Stimulated activated CD4-positive, alpha-beta T cell treated with anti-CD3 and anti-CD28 coated beads, Interleukin-2, amount 100 ng/mL, for 48 hours (primary cell): Measurements from ENCODE around the gene GALNT2.

Experiments
- DNase-seq, 2 donors: peaks; one replicate each; pipeline ENCODE4 v3.0.0-alpha.2; 2020

The GALNT2 gene

DNA sequence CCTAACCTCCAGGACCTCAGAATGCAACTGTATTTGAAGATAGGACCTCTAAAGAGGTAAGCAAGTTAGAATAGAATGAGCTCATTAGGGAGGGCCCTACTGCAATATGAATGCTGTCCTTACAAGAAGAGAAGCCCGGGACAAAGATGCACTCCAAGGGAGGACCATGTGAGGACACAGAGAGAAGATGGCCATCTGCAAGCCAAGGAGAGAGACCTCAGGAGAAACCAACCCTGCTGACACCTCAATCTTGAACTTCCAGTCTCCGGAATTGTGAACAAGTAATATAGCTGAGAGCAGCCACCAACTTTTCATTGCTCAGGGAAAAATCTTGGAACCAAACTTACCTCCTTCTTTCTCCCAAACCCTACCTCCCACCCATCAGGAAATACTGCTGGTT, 15.0 kb upstream of the GALNT2 start:
- no peak for DNase-seq

DNA sequence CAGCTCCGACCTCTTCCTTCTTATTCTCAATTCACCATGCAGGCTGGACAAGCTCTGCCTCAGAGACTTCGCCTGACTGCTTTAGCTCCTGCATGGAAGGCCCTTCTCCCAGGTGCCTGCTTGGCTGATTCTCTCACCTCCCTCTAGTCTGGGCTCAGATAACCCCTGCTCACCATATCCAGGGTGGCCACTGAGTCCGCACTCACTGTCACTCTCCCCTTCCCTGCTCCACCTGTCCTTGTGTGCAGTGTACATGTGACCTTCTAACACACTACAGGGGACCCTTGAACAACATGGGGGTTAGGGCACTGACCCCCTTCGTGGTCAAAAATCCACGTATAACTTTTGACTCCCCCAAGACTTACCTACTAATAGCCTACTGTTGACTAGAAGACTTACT, 14.4 kb upstream of the GALNT2 start:
- DNase-seq = no peak

DNA sequence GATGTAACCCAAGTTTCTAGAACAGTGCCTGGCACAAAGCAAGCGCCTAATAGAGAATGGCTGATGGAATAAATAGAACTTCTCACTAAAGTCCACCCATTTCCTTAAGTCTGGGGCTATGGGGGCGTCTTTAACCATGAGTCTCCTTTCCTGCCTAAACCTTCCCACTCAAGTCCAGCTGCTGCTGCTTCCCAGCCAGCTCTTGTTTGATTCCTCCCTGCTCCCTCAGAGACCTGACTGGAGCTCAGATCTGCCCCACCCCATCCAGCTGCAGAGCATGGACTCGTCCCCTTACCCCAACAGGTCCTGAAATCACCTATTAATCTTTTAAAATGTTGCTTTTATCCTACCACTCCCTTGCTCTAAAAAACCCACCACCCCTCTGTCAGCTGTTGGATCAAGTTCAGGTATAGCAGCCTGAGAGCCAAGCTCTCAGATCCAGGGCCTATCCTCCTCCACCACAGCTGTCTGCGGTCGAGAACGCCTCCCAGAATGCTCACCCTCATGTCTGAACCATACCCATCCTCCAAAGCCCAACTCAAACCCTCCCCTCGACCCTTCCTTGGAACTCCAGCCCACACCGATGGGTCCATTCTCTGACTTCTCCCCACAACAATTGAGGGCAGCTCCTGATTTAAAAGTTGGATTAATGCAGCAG, 12.8 kb upstream of the GALNT2 start:
- DNase-seq = no peak

DNA sequence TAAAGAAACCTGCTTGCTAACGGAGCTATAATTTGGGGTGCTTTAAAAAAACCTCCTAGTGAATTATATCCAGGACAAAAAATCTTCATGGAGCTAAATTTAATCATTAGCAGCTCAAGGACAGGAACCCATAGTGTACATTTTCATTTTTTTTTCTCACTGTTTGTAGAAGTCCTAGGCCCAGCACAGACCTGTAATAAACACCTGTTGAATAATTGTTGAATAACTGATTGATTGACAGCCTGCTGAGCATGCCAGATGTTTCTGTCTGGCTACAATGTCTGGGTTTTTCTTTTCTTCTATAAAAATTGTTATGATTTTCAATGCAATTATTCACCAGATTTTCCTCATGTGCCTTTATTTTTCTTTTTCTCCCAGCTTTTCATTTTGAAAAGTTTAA, 10.9 kb upstream of the GALNT2 start:
- no peak for DNase-seq

DNA sequence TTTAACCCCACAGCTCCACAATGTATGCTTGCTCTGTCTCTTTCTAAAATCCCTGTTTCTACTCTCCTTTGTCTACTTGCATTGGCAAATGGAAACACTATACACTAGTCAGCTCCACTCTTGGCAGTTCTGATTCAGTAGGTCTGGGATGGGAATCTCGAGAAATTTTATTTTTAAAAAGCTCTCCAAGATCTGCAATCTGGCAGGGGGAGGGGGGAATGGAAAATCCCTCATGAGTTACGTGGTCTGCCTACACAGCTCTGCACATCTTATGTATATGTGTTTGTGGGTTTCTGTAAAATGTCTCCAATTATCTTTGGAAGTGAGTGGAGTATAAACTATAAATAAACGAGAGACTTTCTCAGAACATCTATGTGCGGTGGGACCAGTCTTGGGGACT, 9.9 kb upstream of the GALNT2 start:
- DNase-seq = no peak

DNA sequence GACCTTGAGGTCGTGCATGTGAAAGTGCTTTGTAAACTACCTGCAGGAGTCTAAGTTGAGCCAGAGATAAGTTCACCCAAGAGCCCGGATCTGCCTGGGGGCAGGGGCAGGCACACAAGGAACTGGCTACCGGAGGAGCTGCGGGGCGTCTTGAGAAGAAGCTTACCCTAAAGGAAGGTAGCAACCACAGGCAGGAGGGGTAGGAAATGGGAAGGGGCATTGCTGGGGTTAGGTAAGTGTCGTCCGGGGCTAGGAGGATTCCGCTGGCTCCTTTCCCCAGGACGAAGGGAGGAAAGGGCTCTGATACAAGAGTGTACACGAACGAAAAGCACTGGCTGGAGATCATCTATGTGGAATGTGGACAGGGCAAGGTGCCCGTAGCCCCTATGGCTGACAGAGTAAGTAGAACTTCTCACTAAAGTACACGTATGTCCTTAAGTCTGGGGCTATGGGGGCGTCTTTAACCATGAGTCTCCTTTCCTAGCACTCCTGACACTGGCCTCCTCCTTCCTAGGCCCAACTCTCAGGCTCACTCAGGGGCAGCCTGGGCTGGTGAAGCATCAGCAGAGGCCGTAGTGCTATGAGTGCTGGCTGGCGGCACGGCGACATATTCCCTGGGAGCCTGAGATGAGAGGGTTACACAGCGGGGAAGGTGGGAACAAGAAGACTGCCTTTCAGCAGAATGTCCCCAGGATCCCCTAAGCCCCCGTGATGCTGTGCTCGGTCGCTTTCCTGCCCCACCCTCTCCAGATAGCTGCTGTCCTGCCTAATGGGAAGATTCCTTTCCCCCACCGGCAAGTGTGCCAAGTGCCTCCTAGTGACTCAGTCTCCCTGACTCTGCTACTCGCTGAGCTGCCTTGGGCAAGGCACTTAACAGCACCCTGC, 9.1 kb upstream of the GALNT2 start:
- no peak for DNase-seq

DNA sequence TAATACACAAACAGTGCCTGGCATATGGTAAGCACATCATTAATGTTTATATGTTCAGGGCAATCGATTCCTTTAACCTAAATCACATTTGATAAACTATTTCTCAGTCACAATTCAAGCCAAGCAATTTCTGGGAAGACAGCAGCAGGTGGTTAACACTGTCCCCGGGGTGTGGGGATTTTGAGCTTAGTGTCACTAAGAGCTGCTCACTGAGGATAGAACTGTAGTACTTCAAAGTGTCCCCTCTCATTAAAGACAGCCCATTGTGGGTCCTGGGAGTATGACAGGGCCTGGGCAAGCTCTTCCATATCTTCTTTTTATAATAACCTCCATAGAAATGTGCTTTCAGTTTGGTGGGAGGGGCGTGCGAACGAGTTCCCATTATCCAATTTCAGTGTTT, 8.4 kb upstream of the GALNT2 start:
- no peak for DNase-seq

DNA sequence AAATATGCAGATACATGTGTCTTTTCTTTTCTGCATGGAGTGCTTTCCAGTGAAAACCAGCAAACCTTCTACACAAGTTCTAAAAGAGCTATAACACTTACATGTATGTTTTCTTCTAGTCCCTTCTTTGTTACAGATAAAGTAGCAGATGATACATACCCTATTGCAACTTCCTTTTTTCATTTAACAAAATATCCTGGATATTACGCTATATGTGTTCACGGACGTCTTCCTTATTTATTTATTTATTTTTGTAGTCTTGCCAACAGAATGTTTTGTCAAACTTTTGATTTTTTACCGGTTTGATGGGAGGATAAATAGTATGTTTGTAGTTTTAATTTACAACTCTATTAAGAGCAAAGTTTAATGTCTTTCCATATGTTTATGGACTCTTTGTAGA, 5.2 kb upstream of the GALNT2 start:
- DNase-seq = no peak

DNA sequence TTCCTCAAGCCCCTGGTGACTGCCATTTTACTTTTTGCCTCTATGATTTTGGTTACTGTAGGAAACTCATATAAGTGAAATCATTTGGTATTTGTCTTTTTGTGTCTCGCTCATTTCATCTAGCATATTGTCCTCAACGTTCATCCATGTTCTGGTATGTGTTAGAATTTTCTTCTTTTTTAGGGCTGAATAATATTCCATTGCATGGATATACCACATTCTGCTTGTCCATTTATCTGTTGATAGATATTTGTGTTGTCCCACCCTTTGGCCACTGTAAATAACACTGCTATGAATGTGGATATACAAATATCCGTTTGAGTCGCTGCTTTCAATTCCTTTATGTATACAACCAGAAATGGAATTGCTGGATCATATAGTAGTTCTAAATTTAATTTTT, 4.5 kb upstream of the GALNT2 start:
- no peak for DNase-seq

DNA sequence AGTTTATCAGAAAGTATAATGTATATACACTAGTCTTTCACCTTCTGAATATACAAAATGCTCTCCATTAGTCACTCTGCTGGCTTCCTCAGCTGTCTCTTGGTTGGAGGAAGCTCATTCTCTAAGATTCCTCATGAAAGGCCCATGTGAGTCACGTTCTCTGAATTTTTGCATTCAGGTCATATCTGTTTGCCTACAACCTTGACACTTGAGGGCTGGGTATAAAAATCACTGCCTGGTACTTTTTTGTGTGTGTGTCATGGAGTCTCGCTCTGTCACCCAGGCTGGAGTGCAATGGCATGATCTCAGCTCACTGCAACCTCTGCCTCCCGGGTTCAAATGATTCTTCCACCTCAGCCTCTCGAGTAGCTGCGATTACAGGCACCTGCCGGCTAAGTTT, 2.8 kb upstream of the GALNT2 start:
- DNase-seq = no peak

DNA sequence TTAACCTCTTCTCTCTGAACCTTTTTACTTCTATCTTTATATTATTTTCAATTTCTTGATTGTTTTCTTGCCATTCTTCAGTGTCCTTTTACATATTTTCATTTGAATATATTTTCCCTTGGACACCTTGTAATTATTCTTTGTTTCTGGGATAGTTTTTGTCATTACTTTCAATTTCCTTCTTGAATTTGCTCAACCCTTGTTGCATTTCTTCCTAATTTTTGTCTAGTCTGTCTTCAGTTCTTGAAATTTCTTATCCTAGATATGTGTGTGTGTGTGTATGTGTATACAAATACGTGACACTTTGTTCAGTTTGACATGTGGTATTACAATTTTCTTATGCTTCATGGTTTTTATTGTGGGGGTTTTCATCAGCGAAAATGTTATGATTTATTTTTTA, 1.9 kb upstream of the GALNT2 start:
- DNase-seq = no peak

DNA sequence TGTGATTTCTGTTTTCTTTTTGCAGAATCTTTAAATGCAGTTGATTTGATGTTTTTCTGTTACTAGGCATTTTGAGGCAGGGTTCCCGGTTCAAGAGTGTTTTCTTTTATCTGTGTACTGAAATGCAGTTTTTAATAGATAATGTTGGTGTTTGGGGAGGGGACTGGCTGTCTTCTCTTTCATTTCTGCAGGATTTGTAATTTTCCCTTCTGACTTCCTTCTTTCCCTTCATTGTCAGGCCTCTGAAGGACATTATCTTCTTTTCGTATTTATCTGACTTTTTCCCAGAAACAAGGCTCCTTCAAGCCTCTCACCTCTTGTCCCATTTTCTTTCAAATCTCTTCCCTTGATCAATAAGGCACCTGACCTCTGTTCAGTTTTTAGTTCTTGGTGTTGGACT, 1.5 kb upstream of the GALNT2 start:
- DNase-seq = no peak

DNA sequence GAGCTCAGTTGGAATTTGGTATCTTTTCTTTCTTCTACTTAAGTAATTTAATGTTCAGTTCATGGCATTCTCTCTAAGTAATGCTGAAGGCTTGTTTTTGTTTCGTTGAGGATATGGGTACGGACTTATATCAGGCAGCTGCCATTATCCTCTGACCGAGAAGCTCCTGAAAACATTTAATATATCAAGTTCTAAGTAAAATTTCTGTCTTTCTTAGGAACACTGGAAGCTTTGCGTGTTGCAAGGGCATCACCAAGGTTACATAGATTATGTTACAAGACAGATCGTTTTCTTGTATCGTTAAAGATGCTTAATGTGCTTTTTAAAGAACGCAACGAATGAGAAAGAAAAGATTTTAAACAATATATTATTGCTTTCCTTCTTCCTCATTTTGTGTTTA, 1.0 kb upstream of the GALNT2 start:
- no peak for DNase-seq

DNA sequence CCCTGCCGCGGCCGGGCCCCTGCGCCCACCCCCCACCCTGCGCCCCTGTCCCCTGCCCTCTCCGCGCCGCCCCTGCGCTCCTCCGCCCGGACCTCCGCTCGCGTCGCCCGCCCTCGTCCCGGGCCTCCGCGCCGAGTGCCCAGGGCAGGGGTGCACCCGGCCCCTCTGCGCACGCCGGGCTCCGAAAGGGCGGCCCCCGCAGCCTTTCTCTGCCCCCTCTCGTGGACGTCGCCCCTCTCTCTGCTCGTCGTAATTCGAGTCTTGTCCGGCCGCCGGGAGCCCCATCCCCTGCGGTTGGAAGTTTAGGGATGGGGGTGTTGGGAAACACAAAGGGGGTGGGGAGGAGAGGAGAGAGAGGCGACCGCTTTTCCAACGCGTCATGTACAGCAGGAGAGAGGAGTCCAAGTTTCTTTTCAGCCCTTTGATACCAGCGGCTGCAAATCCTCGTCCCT, 407 bp downstream of the GALNT2 start:
- no peak for DNase-seq

DNA sequence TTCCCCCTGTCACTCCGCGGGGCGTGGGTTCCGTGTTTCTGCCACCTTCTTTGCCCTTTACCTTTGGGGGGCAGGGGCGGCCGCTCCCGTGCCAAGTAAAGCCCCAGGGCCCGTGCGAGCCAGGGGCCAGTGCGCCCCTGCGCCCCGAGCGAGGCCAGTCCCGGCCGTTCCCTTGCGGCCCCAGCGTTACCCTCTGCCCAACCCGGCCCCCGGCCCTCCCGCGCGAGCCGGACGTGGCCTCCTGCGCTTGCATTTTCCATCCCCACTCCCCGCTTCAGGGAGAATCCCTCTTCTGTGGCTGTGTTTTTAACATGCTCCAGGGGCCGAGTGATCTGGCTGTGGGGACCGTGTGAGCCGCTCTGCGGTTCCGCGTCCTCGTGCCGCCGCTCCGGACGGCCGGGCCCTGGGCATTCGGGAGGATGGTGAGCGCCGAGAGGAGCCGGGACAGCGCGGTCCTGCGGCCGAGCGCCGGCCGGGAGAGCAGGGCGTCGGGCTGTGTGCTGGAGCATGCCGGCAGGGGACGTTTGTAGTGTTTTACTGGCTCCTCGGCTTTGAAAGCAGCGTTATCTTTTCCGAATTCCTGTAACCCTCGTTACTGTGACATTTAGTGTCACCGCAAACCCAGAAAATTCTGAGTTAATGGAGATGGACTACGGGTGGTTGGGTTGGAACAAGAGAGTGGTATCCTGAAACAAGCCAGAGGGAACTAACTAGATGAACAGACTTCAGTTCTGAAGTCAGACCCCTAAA, 1.0 kb downstream of the GALNT2 start:
- no peak for DNase-seq

DNA sequence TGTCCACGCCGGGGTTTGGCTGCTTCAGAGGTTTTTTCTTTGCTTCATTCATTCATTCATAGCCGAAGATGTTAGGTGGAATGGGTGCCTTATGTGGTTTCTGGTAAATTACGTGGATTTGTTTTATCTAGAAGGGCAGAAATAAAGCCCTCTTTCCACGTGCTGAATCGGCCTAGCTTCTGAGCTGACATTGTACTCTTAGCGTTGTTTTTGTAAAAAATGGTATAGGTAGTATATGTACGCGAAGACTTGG, 1.5 kb downstream of the GALNT2 start:
- DNase-seq = no peak

DNA sequence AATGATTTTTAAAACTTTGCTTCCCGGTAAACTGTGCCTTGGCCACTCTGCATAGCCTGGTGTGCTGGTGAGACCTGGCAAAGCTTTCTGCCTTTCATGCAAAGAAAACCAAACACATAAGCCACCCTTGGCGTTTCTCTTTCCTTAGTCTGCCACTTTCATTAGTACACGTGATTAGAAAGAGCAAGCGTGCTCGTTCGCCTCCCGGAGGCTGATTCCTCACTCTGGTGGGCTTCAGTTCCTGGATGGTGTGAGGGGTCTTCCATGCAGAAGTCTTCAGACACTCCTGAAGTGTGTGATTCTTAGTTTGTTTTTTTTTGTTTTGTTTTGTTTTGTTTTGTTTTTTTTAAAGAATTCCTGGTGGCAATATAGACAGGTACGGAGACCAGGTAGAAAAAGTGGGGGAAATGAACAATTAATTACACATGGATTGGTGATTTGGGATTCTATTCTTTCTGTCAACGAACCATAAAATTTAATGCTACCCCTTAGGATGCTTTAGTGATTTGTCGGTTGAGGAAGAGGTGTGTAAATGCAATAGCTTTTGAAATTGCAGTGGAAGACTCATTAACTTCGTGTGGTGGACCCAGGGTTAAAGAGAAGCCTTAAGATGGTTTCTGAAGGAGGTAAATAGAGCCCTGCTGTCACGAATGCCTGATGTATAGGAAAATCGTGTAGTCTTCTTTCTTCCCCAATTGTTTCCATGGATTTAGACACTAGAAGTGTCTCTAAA, 2.1 kb downstream of the GALNT2 start:
- no peak for DNase-seq

DNA sequence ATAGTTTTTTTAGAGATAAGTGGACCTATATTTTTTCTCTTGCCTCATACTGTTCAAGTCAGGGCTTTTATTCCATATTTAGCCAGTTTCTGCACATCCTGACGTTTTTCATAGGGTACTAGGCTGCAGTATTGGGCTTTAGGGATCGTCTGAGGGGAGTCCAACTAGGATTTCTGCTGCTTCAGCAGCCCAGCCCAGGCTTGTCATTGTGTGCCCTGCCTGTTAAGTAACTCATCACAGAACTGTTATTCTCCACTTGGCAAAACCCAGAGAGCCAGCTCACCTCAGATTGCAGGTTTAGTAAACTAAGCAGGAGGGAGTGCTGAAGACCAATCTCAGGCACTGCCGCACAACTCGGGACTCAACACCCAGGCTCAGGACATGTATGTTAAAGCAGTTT, 2.8 kb downstream of the GALNT2 start:
- no peak for DNase-seq

DNA sequence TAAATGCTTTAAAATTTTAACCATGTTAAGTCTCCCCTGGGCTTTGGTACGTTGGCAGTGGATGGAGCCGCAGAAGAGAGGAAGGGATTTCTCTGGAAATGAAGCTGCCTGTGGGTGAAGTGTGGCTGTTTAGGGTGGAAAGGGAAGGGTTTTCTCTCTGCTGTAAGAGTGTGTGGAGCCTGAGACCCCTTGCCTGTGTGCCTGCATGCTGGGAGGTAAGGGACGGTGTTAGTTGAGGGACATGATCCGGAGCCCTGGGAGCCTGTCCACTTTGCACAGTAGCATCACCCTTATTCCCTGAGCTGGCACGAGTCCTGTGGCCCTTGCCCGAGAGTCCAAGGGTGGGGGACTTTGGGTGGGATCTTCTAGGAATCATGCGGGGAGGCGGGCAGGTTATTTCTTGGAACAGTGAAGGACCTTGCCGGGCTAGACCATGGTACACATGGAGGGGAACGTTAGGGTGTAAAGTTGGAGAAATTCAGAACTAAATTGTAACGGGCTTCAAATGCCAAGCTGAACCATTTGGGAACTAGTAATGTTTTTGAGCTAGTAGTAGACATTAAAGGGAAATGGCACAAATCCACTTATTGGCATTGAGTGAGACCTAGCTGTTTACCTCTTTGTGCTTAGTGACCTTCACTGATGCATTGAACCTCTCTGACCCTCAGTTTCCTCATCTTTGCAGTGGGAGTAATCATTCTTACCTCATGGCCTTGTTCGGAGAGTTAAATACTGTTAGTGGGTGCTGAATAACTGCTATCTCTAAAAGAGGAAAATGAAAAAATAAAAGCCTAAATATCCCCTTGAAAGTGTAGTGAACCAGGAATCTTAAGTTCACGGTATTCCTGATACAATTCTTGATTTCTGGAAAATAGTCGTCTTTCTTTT, 3.5 kb downstream of the GALNT2 start:
- no peak for DNase-seq

DNA sequence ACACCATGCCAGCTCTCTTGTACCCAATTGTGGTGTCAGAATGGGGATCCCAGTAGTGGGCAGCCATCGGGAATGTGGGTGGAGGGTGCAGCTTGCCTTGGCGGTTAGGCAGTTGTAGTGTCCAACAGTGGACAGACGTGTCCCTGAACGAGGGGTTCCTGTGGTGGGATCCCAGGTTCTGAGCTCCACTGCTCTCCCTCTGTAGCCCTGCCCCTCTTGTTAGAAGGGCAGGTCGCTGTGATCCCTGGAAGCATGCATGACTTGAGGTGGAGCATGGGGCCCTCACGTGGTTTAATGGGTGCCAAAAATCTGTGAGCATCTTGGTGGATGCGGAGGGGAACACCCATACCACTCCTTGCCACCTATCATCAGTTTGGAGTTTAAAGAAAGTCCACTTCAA, 4.3 kb downstream of the GALNT2 start:
- DNase-seq = no peak

DNA sequence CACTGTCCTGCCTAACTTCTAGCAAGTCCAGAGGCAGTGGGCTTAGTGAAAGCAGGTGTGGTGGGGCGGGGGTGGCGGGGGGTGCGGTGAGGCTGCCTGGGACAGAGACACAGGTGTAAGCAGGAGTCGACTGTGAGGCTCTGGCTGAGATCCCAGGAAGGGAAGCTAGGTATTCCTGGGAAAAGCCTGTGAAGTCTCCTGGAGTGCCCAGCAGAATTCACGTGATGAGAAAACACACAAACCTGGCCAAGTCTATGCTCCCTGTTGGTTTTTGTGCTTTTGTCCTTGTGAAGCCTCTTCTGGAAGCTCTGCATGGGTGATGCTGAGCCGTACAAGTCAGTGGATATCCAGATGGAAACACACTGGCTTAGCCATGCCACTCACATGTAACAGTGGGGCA, 5.3 kb downstream of the GALNT2 start:
- no peak for DNase-seq

DNA sequence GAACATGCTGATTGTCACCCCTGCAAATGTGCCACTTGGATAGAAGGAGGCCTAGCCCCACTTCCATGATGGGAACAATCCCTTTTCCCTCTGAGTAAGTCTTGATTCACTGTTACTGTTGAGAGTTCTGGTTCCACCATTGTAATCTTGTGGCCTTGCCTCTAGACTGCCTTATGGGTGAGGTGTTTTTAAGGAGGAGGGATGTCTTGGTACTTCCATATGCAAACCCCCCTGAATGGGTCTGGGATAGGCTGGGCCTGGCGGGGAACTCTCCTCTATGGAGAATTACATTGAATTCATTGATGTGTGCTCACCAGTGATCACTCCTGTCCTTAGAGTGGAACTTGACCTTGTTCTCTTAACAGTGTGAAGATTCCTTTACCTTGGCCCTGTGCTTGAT, 5.8 kb downstream of the GALNT2 start:
- DNase-seq = no peak
